IgD-negative memory B cell (primary cell): Measurements from ENCODE around the gene TMEM127. TPM values are rescaled to one million over a fixed set of nuclear protein-coding genes. Genes with fewer than 3 reads are reported as not detected.
A peak's percentile ranks its signal among the peaks of the same experiment; 100 is the strongest.

ENCODE experiments used
- H3K27ac Mint-ChIP-seq, 3 donors: one replicate each; pipeline ENCODE4 v1.8.0; 2020 to 2022; ENCODE audit warnings: mild to moderate bottlenecking in 3 of 3, mixed read lengths in 3 of 3, moderate library complexity in 1 of 3
- H3K27me3 Mint-ChIP-seq: one replicate; pipeline ENCODE4 v1.8.0; 2021; ENCODE audit warnings: mixed read lengths
- H3K36me3 Mint-ChIP-seq: one replicate; pipeline ENCODE4 v1.8.0; 2020; ENCODE audit warnings: mild to moderate bottlenecking, mixed read lengths
- H3K4me1 Mint-ChIP-seq, 3 donors: one replicate each; pipeline ENCODE4 v1.8.0; 2020 to 2022; ENCODE audit warnings: mixed read lengths in 3 of 3, mild to moderate bottlenecking in 1 of 3
- H3K4me3 Mint-ChIP-seq, 4 donors: one replicate each; pipeline ENCODE4 v1.8.0; 2020 to 2022; ENCODE audit warnings: mild to moderate bottlenecking in 4 of 4, mixed read lengths in 4 of 4, moderate library complexity in 3 of 4
- H3K9me3 Mint-ChIP-seq, 3 donors: one replicate each; pipeline ENCODE4 v1.8.0; 2020 to 2021; ENCODE audit warnings: mixed read lengths in 3 of 3, mild to moderate bottlenecking in 1 of 3
- polyA plus RNA-seq: library from polyadenylated mRNA; unstranded; fragments of 300-500 nt; fragmentation: Illumina TruSeq; gene quantifications from one replicate; pipeline ENCODE4 v1.2.3, GENCODE V29; 2021

TMEM127 gene
- polyA plus RNA-seq, 1 donor from 2014 or later, result 41.7 TPM

GRCh38 chr2:96212339-96212738, 53.5 kb downstream of the TMEM127 start:
- Mint-ChIP-seq H3K36me3 (peaks cover 2% of the 10 kb centered on the region), H3K4me1 (peaks cover 18 to 43% (median 26%) of the 10 kb centered on the region in 3 donors), H3K27me3 (no peaks in the 10 kb centered on the region), H3K27ac (peak overlapping the region in 1 of 3 donors; percentile 92), H3K9me3 (no peaks in the 10 kb centered on the region), H3K4me3 (peak overlapping the region in 1 of 4 donors; percentile 58)

GRCh38 chr2:96209729-96210085, 56.1 kb downstream of the TMEM127 start:
- Mint-ChIP-seq H3K36me3 (peaks cover 7% of the 10 kb centered on the region), H3K27ac (peak overlapping the region in 2 of 3 donors; percentile 89 to 92), H3K9me3 (no peaks in the 10 kb centered on the region), H3K4me1 (peaks cover 37 to 56% (median 45%) of the 10 kb centered on the region in 3 donors), H3K4me3 (peak overlapping the region; percentile 93 to 97 (median 94)), H3K27me3 (no peaks in the 10 kb centered on the region)

GRCh38 chr2:96209011-96209728, 56.6 kb downstream of the TMEM127 start:
- Mint-ChIP-seq H3K36me3 (peaks cover 7% of the 10 kb centered on the region), H3K27ac (peak overlapping the region; percentile 89 to 92 (median 92)), H3K9me3 (no peaks in the 10 kb centered on the region), H3K4me1 (peaks cover 42 to 57% (median 51%) of the 10 kb centered on the region in 3 donors), H3K4me3 (peak overlapping the region; percentile 93 to 97 (median 94)), H3K27me3 (no peaks in the 10 kb centered on the region)

- H3K4me1 Mint-ChIP-seq, result peaks cover 49 to 59% (median 58%) of the 10 kb centered on the region in 3 donors
- H3K9me3 Mint-ChIP-seq, result no peaks in the 10 kb centered on the region
- no peaks in the 10 kb centered on the region for H3K27me3 Mint-ChIP-seq
- peak within 1 kb of the TSS; percentile 92 to 94 (median 92) for H3K27ac Mint-ChIP-seq
- peaks cover 5% of the 10 kb centered on the region for H3K36me3 Mint-ChIP-seq
- peak within 1 kb of the TSS; percentile 93 to 99 (median 96) for H3K4me3 Mint-ChIP-seq
These were observed 57.4 kb downstream of the TMEM127 start, which contains the start of gene STARD7 for GRCh38 chr2:96208143-96209010. Gene STARD7, minus strand, starts transcription at chr2:96208827. Its CDS starts 393 bp downstream, at chr2:96208434.

GRCh38 chr2:96207774-96208142, 58.0 kb downstream of the TMEM127 start:
- peak overlapping the region; percentile 92 to 94 (median 92) for H3K27ac Mint-ChIP-seq
- no peaks in the 10 kb centered on the region for H3K27me3 Mint-ChIP-seq
- peaks cover 7% of the 10 kb centered on the region for H3K36me3 Mint-ChIP-seq
- H3K9me3 Mint-ChIP-seq, result no peaks in the 10 kb centered on the region
- peaks cover 55 to 65% (median 64%) of the 10 kb centered on the region in 3 donors for H3K4me1 Mint-ChIP-seq
- peak overlapping the region; percentile 93 to 99 (median 96) for H3K4me3 Mint-ChIP-seq

- peaks cover 58 to 68% (median 67%) of the 10 kb centered on the region in 3 donors for H3K4me1 Mint-ChIP-seq
- no peaks in the 10 kb centered on the region for H3K27me3 Mint-ChIP-seq
- peak overlapping the region; percentile 92 to 94 (median 92) for H3K27ac Mint-ChIP-seq
- H3K9me3 Mint-ChIP-seq, result no peaks in the 10 kb centered on the region
- H3K36me3 Mint-ChIP-seq, result peaks cover 7% of the 10 kb centered on the region
- peak overlapping the region; percentile 93 to 99 (median 96) for H3K4me3 Mint-ChIP-seq
These were observed 58.6 kb downstream of the TMEM127 start for GRCh38 chr2:96207073-96207773.

- Mint-ChIP-seq H3K4me3 (peak overlapping the region; percentile 70 to 93 (median 82)), H3K27ac (peak overlapping the region; percentile 93 to 97 (median 94)), H3K27me3 (no peaks in the 10 kb centered on the region), H3K4me1 (peaks cover 59 to 64% (median 60%) of the 10 kb centered on the region in 3 donors), H3K9me3 (no peaks in the 10 kb centered on the region), H3K36me3 (peaks cover 7% of the 10 kb centered on the region)
These were observed 59.9 kb downstream of the TMEM127 start for GRCh38 chr2:96205888-96206287.

- peaks cover 59 to 67% (median 67%) of the 10 kb centered on the region in 3 donors for H3K4me1 Mint-ChIP-seq
- peaks cover 7% of the 10 kb centered on the region for H3K36me3 Mint-ChIP-seq
- H3K9me3 Mint-ChIP-seq, result no peaks in the 10 kb centered on the region
- H3K4me3 Mint-ChIP-seq, result peak overlapping the region; percentile 62 to 95 (median 82)
- no peaks in the 10 kb centered on the region for H3K27me3 Mint-ChIP-seq
- H3K27ac Mint-ChIP-seq, result peak overlapping the region; percentile 91 to 97 (median 94)
These were observed 60.8 kb downstream of the TMEM127 start for GRCh38 chr2:96204836-96205624.

GRCh38 chr2:96203130-96204028, 62.4 kb downstream of the TMEM127 start:
- peak overlapping the region; percentile 86 to 91 (median 91) for H3K27ac Mint-ChIP-seq
- H3K27me3 Mint-ChIP-seq, result no peaks in the 10 kb centered on the region
- H3K4me1 Mint-ChIP-seq, result peaks cover 63 to 79% (median 76%) of the 10 kb centered on the region in 3 donors
- H3K4me3 Mint-ChIP-seq, result peak overlapping the region; percentile 76 to 95 (median 84)
- no peaks in the 10 kb centered on the region for H3K9me3 Mint-ChIP-seq
- peaks cover 7% of the 10 kb centered on the region for H3K36me3 Mint-ChIP-seq

GRCh38 chr2:96202152-96202854, 63.5 kb downstream of the TMEM127 start:
- no peaks in the 10 kb centered on the region for H3K9me3 Mint-ChIP-seq
- H3K4me1 Mint-ChIP-seq, result peaks cover 64 to 82% (median 76%) of the 10 kb centered on the region in 3 donors
- H3K36me3 Mint-ChIP-seq, result peaks cover 8% of the 10 kb centered on the region
- H3K27ac Mint-ChIP-seq, result peak overlapping the region; percentile 22 to 91 (median 86)
- H3K27me3 Mint-ChIP-seq, result no peaks in the 10 kb centered on the region
- peak overlapping the region; percentile 41 to 70 (median 44) for H3K4me3 Mint-ChIP-seq

- Mint-ChIP-seq H3K4me3 (peak overlapping the region in 2 of 4 donors; percentile 39 to 63), H3K27me3 (no peaks in the 10 kb centered on the region)
These were observed 64.5 kb downstream of the TMEM127 start for GRCh38 chr2:96201338-96201737.

GRCh38 chr2:96198921-96199320, 66.9 kb downstream of the TMEM127 start:
- Mint-ChIP-seq H3K36me3 (peaks cover 6% of the 10 kb centered on the region), H3K27me3 (no peaks in the 10 kb centered on the region), H3K4me1 (peaks cover 51 to 58% (median 55%) of the 10 kb centered on the region in 3 donors), H3K9me3 (no peaks in the 10 kb centered on the region), H3K27ac (peak overlapping the region; percentile 1 to 85 (median 81)), H3K4me3 (no peak overlapping the region)

More at GRCh38 chr2:96201338-96201737, 64.5 kb downstream of the TMEM127 start:
- Mint-ChIP-seq H3K9me3 (no peaks in the 10 kb centered on the region), H3K27ac (peak overlapping the region in 1 of 3 donors; percentile 73), H3K4me1 (peaks cover 60 to 76% (median 70%) of the 10 kb centered on the region in 3 donors), H3K36me3 (peaks cover 6% of the 10 kb centered on the region)
